NT2/D1 (cell line): Measurements from ENCODE around the gene CRACR2A.

Source experiments
- DNase-seq: peaks from one replicate; pipeline ENCODE4 v3.0.0-alpha.2; 2011; ENCODE audit warnings: low read depth, low spot score
- H3K27me3 ChIP-seq: 2 replicates; pipeline ENCODE4 v1.6.0; 2011; ENCODE audit warnings: mild to moderate bottlenecking; ENCODE audit not compliant: insufficient read length, insufficient read depth
- H3K36me3 ChIP-seq: 2 replicates; pipeline ENCODE4 v1.6.1; 2011; ENCODE audit warnings: mild to moderate bottlenecking, low read length, mixed read lengths; ENCODE audit not compliant: insufficient read depth, insufficient read length
- H3K4me1 ChIP-seq: 2 replicates; pipeline ENCODE4 v1.5.1; 2011; ENCODE audit not compliant: insufficient read depth, insufficient read length
- H3K4me3 ChIP-seq: 2 replicates; pipeline ENCODE4 v1.5.1; 2011; ENCODE audit warnings: low read depth; ENCODE audit not compliant: insufficient read length
- H3K9ac ChIP-seq: 2 replicates; pipeline ENCODE4 v1.6.0; 2011; ENCODE audit warnings: low read depth; ENCODE audit not compliant: insufficient read length
- H3K9me3 ChIP-seq: 2 replicates; pipeline ENCODE4 v1.5.1; 2011; ENCODE audit warnings: mild to moderate bottlenecking, low read length; ENCODE audit not compliant: insufficient read depth
- SUZ12 ChIP-seq: IDR thresholded peaks from 2 replicates; pipeline ENCODE4 v1.6.1; 2011; ENCODE audit not compliant: insufficient read length, insufficient read depth; ENCODE audit errors: extremely low read depth
- YY1 ChIP-seq: IDR thresholded peaks from 2 replicates; pipeline ENCODE4 v1.6.1; 2011; ENCODE audit not compliant: insufficient read length, insufficient read depth
- ZNF274 ChIP-seq: IDR thresholded peaks from 2 replicates; pipeline ENCODE4 v1.6.1; 2011; ENCODE audit warnings: mild to moderate bottlenecking, low read depth, low read length

Gene CRACR2A

DNA sequence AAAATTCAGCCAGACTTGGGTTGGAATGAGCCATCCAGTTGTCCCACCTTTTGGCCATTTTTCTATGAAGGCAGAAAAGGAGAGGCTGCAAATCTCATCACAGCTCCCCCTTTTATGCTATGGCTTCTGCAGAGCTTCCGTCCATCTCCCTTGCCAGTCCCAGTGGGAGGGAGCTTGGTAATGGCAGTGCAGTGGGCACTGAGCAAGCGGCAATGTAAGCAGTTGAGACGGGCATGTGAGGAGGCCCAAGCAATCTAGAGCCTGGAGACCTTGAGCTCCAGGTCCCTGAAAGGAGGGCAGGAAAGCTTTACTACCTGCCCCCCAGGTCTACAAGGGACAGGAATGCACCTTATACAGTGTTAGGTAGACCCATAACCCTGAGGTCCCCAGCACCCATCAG is 73.1 kb downstream of the CRACR2A start:
- Histone ChIP-seq H3K4me1 (no peaks in the 10 kb centered on the region), H3K36me3 (no peaks in the 10 kb centered on the region), H3K4me3 (no peak overlapping the region), H3K9me3 (no peaks in the 10 kb centered on the region), H3K9ac (no peak overlapping the region), H3K27me3 (no peaks in the 10 kb centered on the region)
- TF ChIP-seq SUZ12, result no peak
- TF ChIP-seq YY1, result no peak
- no peak for TF ChIP-seq ZNF274
- no peak for DNase-seq

DNA sequence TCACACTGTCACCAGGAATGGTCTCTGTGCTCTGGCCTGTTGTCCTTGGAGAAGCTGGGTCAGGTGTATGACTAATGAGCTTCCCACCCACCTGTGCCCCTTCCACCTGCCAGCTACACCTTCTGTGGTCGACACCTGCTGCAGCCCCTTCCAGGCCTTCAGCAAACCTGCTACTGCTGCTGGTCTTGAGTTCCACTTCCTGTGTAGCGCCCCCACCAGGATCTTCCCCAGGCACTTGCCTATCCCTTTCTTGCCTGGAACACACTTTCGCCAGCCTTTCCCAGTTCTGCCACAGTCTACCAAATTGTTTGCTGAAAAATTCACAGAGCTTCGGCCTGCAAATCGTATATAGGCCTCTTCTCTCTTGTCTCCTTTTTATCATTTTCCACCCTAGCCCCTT is 75.3 kb downstream of the CRACR2A start:
- TF ChIP-seq SUZ12 (no peak), YY1 (no peak), ZNF274 (no peak)
- H3K9ac ChIP-seq, result no peak overlapping the region
- no peak overlapping the region for H3K4me3 ChIP-seq
- no peaks in the 10 kb centered on the region for H3K27me3 ChIP-seq
- H3K36me3 ChIP-seq, result peaks cover 4% of the 10 kb centered on the region
- no peaks in the 10 kb centered on the region for H3K4me1 ChIP-seq
- no peak for DNase-seq
- no peaks in the 10 kb centered on the region for H3K9me3 ChIP-seq

DNA sequence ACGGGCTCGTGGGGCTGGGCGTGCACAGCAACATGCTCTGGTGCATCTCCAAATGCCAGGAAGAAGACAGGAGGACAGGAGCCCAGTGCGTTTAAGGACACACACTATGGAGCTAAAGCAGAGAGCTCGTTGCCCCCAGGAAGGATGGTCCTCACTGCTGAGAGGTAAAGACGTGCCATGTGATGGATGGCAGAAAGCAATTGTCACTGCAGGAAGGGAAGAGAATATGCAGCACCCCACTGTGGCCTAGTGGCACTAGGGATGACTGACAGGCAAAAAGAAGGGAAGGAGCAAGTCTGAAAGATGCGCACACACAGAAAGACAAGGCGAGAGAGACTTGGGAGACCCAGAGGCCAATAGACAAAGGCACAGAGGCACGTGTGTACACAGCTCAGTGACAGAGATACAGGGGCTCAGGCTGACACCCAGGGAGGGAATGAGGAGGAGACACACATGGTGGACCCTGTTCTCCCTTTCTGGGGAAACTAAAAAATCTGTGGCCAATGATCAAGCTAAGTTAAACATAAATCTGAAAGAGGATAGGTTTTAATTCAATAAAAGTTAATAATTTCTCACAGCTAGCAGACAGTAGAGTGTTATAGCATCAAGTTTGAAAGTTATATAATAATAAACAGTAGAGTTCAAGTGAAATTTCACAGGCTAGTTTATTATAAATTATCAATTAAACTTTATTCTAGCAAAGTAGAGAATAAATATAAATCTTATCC is 78.8 kb downstream of the CRACR2A start:
- peaks cover 4% of the 10 kb centered on the region for H3K36me3 ChIP-seq
- no peaks in the 10 kb centered on the region for H3K27me3 ChIP-seq
- H3K9me3 ChIP-seq, result no peaks in the 10 kb centered on the region
- TF ChIP-seq SUZ12 (no peak), YY1 (no peak), ZNF274 (no peak)
- no peaks in the 10 kb centered on the region for H3K4me1 ChIP-seq
- no peak overlapping the region for H3K9ac ChIP-seq
- no peak for DNase-seq
- no peak overlapping the region for H3K4me3 ChIP-seq

DNA sequence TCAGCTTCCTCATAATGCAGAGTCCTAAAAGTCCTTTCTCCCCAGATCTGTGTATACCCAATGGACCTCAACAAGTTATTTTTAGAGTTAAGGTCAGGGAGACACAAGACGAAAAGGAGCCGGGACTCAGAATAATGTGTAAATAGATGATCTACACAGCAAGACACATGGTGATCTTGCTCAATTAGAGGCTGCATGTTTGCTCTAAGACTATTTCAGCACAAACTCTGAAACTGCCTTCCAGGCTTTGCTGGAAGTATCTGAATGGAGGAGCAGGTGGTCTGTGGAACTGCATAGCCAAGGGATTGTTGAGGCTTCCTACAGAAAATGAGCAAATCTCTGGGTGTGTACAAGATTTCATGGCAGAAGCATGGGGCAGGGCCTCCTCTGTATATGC is 80.8 kb downstream of the CRACR2A start:
- no peak overlapping the region for H3K4me3 ChIP-seq
- H3K9ac ChIP-seq, result no peak overlapping the region

DNA sequence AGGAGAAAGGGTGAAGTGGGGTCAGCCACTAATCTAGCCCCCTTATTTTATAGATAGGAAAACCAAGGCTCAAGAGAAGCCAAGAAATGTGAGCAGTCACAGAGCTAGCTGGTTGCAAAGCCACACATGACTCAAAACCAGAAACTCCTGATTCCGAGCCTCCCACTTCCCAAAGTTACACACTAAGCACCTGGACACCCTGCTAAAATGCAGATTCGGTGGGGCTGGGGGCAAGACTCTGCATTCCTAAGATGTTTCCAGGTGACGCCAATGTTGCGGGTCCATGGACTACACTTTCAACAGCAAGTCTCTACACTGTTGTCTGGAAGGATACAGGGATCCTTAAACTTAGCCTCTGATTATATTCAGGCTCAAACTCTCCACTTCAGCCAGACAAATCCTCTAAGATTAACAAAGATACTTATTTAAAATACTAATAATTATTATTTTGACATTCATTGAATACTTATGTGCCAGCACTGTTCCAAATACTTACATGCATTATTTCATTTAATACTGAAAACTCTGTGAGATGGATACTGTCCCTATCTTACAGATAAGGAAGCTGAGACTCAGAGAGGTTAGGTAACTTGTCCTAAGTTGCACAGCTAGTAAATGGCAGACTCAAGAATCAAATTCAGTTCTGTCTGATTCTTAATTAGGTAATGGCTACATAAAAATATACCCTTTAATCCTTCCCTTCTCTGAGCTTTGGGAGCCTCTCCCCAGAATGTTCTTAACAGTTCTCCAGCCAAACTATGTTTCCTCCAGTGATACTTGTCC is 81.4 kb downstream of the CRACR2A start:
- Histone ChIP-seq H3K4me1 (no peaks in the 10 kb centered on the region), H3K9ac (no peak overlapping the region), H3K4me3 (no peak overlapping the region), H3K9me3 (no peaks in the 10 kb centered on the region), H3K36me3 (peaks cover 4% of the 10 kb centered on the region), H3K27me3 (no peaks in the 10 kb centered on the region)
- no peak for DNase-seq
- no peak for TF ChIP-seq ZNF274
- no peak for TF ChIP-seq SUZ12
- TF ChIP-seq YY1, result no peak

More for the DNA sequence above, 80.8 kb downstream of the CRACR2A start:
- Histone ChIP-seq H3K36me3 (peaks cover 4% of the 10 kb centered on the region), H3K27me3 (no peaks in the 10 kb centered on the region), H3K9me3 (no peaks in the 10 kb centered on the region), H3K4me1 (no peaks in the 10 kb centered on the region)
- TF ChIP-seq ZNF274 (no peak), YY1 (no peak), SUZ12 (no peak)
- no peak for DNase-seq

DNA sequence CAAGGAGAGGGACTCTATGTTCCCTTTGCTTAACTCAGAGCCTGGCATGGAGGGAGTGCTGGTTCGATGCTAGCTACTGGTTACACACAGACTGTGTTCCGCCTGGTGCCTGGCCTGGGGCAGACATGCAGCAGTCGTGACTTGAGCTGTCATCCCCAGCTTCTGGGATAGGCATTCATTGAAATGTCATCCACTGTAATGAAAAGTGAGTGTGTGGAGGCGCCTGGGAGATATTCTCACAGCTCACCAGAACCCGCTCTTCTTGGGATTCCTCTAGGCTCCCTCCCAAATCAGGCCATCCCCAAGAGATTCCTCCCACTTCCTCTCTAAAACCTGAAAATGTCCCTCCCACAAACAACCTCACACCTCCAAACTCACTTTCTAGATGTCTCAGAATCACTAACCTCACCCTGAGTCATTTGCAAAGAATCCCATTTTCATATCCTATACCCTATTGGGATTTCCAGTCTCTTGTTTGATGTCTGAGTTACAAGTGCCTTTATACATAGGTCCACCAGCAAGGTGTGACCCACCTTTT is 82.8 kb downstream of the CRACR2A start:
- Histone ChIP-seq H3K27me3 (no peaks in the 10 kb centered on the region), H3K9me3 (no peaks in the 10 kb centered on the region), H3K9ac (no peak overlapping the region), H3K4me3 (no peak overlapping the region), H3K36me3 (peaks cover 4% of the 10 kb centered on the region), H3K4me1 (no peaks in the 10 kb centered on the region)
- DNase-seq, result no peak
- no peak for TF ChIP-seq ZNF274
- no peak for TF ChIP-seq SUZ12
- TF ChIP-seq YY1, result no peak

DNA sequence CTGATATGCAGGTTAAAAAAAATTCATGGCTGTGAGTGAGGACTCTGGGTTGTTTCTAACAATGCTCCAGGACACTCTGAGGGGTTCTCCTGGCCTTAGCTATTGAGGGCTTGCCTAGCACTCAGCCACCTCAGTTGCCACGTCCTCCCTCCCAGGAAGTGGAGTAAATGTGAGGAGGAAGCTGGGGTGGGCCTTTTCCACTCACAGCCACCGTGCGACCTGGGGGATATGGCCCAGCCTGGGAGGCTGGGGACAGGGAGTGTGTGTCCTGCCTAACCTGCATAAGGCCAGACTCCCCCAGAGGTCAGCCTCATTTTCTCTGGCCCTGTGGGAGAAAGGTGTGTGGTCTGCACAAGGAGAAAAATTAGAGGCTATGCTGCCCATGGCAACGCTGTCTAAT is 83.3 kb downstream of the CRACR2A start:
- H3K9me3 ChIP-seq, result no peaks in the 10 kb centered on the region

More for the DNA sequence above, 83.3 kb downstream of the CRACR2A start:
- Histone ChIP-seq H3K27me3 (no peaks in the 10 kb centered on the region), H3K4me3 (no peak overlapping the region), H3K4me1 (no peaks in the 10 kb centered on the region), H3K36me3 (peaks cover 4% of the 10 kb centered on the region), H3K9ac (no peak overlapping the region)
- DNase-seq, result no peak
- TF ChIP-seq SUZ12, result no peak
- TF ChIP-seq ZNF274, result no peak
- TF ChIP-seq YY1, result no peak
